Endothelial cell (in vitro differentiated cells): ENCODE data around the gene SUN5. TPM values are rescaled to one million over a fixed set of nuclear protein-coding genes. Genes with fewer than 3 reads are reported as not detected.

ENCODE experiments used
- DNase-seq: peaks from one replicate; pipeline ENCODE4 v3.0.0; 2021; ENCODE audit warnings: low spot score
- H3K27ac Mint-ChIP-seq: one replicate; pipeline ENCODE4 v1.8.0; 2021; ENCODE audit warnings: mixed read lengths, inconsistent platforms; ENCODE audit not compliant: unreplicated experiment
- H3K27me3 Mint-ChIP-seq: one replicate; pipeline ENCODE4 v1.8.0; 2021; ENCODE audit warnings: mild to moderate bottlenecking, moderate library complexity, mixed read lengths, inconsistent platforms; ENCODE audit not compliant: unreplicated experiment
- H3K36me3 Mint-ChIP-seq: one replicate; pipeline ENCODE4 v1.8.0; 2021; ENCODE audit warnings: mild to moderate bottlenecking, low read depth, mixed read lengths, inconsistent platforms; ENCODE audit not compliant: unreplicated experiment
- H3K4me1 Mint-ChIP-seq: one replicate; pipeline ENCODE4 v1.8.0; 2021; ENCODE audit warnings: mild to moderate bottlenecking, mixed read lengths, inconsistent platforms; ENCODE audit not compliant: unreplicated experiment
- H3K4me3 Mint-ChIP-seq: one replicate; pipeline ENCODE4 v1.8.0; 2021; ENCODE audit warnings: mild to moderate bottlenecking, mixed read lengths, inconsistent platforms; ENCODE audit not compliant: unreplicated experiment
- H3K9me3 Mint-ChIP-seq: one replicate; pipeline ENCODE4 v1.8.0; 2021; ENCODE audit warnings: mixed read lengths, inconsistent platforms; ENCODE audit not compliant: unreplicated experiment
- CTCF ChIP-seq: fragments of 200-600 bp; sonication (generic); IDR thresholded peaks from one replicate; pipeline ENCODE4 v1.5.0; 2021; ENCODE audit warnings: antibody characterized with exemption; ENCODE audit not compliant: unreplicated experiment
- total RNA-seq: library from RNA; stranded (reverse); fragmentation: NEBNext Ultra II Directional; extraction: Animal tissue kit (Norgen Biotek cat#: 25700); gene quantifications from one replicate; pipeline ENCODE4 v1.2.1, GENCODE V29; 2021; ENCODE audit not compliant: unreplicated experiment

Gene SUN5
- total RNA-seq, 1 donor from 2014 or later = not detected

GRCh38 chr20:32999603-33000250, 4.5 kb downstream of the SUN5 start:
- Mint-ChIP-seq H3K27ac (no peak overlapping the region), H3K9me3 (no peaks in the 10 kb centered on the region), H3K4me3 (no peak overlapping the region), H3K4me1 (no peaks in the 10 kb centered on the region), H3K36me3 (no peaks in the 10 kb centered on the region), H3K27me3 (peaks cover 1% of the 10 kb centered on the region)
- no peak for TF ChIP-seq CTCF
- no peak for DNase-seq

- no peak overlapping the region for H3K4me3 Mint-ChIP-seq
- H3K27me3 Mint-ChIP-seq = peaks cover 1% of the 10 kb centered on the region
- no peak for DNase-seq
- H3K36me3 Mint-ChIP-seq = no peaks in the 10 kb centered on the region
- no peak overlapping the region for H3K27ac Mint-ChIP-seq
- H3K9me3 Mint-ChIP-seq = no peaks in the 10 kb centered on the region
- H3K4me1 Mint-ChIP-seq = no peaks in the 10 kb centered on the region
- TF ChIP-seq CTCF = no peak
Observed at GRCh38 chr20:32997431-32997830, 6.8 kb downstream of the SUN5 start.

GRCh38 chr20:32995802-32996201, 8.4 kb downstream of the SUN5 start:
- Mint-ChIP-seq H3K4me1 (no peaks in the 10 kb centered on the region), H3K9me3 (no peaks in the 10 kb centered on the region), H3K27me3 (peaks cover 4% of the 10 kb centered on the region), H3K4me3 (no peak overlapping the region), H3K36me3 (no peaks in the 10 kb centered on the region), H3K27ac (no peak overlapping the region)
- no peak for TF ChIP-seq CTCF
- DNase-seq = no peak

- TF ChIP-seq CTCF = no peak
- DNase-seq = no peak
- Mint-ChIP-seq H3K4me3 (no peak overlapping the region), H3K9me3 (no peaks in the 10 kb centered on the region), H3K27me3 (peaks cover 4% of the 10 kb centered on the region), H3K4me1 (no peaks in the 10 kb centered on the region), H3K27ac (no peak overlapping the region), H3K36me3 (no peaks in the 10 kb centered on the region)
Observed at GRCh38 chr20:32993496-32994050, 10.7 kb downstream of the SUN5 start.
